ENCODE measurements around the gene AK3.

AK3 gene

GRCh38 chr9:4690144-4690543 lies 50.9 kb downstream of the AK3 start:
- no peak overlapping the region for H3K4me3 ChIP-seq (ENCODE audit: low read depth, low read length)
- no peak for TF ChIP-seq CTCF (conservative IDR thresholded peaks at IDR 0.05; ENCODE audit: low read depth, low read length)
- no peak for DNase-seq (ENCODE audit: low read depth)

GRCh38 chr9:4689687-4690104 lies 51.3 kb downstream of the AK3 start:
- TF ChIP-seq CTCF (conservative IDR thresholded peaks at IDR 0.05; ENCODE audit: low read depth, low read length) = no peak
- peak; percentile 46 for DNase-seq (ENCODE audit: low read depth)
- H3K4me3 ChIP-seq (ENCODE audit: low read depth, low read length) = no peak overlapping the region

GRCh38 chr9:4689021-4689420 lies 52.0 kb downstream of the AK3 start:
- peak; percentile 40 for DNase-seq (ENCODE audit: low read depth)
- no peak overlapping the region for H3K4me3 ChIP-seq (ENCODE audit: low read depth, low read length)
- no peak for TF ChIP-seq CTCF (conservative IDR thresholded peaks at IDR 0.05; ENCODE audit: low read depth, low read length)

- no peak for DNase-seq (ENCODE audit: low read depth)
- no peak overlapping the region for H3K4me3 ChIP-seq (ENCODE audit: low read depth, low read length)
- TF ChIP-seq CTCF (conservative IDR thresholded peaks at IDR 0.05; ENCODE audit: low read depth, low read length) = no peak
Observed at GRCh38 chr9:4686584-4686983, 54.4 kb downstream of the AK3 start.

- peak; percentile 53 for DNase-seq (ENCODE audit: low read depth)
- no peak overlapping the region for H3K4me3 ChIP-seq (ENCODE audit: low read depth, low read length)
- TF ChIP-seq CTCF (conservative IDR thresholded peaks at IDR 0.05; ENCODE audit: low read depth, low read length) = no peak
Observed at GRCh38 chr9:4686112-4686511, 54.9 kb downstream of the AK3 start.

- no peak overlapping the region for H3K4me3 ChIP-seq (ENCODE audit: low read depth, low read length)
- TF ChIP-seq CTCF (conservative IDR thresholded peaks at IDR 0.05; ENCODE audit: low read depth, low read length) = no peak
- DNase-seq (ENCODE audit: low read depth) = no peak
Observed at GRCh38 chr9:4684820-4685219, 56.2 kb downstream of the AK3 start.

- TF ChIP-seq CTCF (conservative IDR thresholded peaks at IDR 0.05; ENCODE audit: low read depth, low read length) = no peak
- peak; percentile 48 for DNase-seq (ENCODE audit: low read depth)
- peak overlapping the region; percentile 86 for H3K4me3 ChIP-seq (ENCODE audit: low read depth, low read length)
Observed at GRCh38 chr9:4680750-4681149, 60.3 kb downstream of the AK3 start.
